Measurements from ENCODE around the gene BANF1.

BANF1 gene

DNA sequence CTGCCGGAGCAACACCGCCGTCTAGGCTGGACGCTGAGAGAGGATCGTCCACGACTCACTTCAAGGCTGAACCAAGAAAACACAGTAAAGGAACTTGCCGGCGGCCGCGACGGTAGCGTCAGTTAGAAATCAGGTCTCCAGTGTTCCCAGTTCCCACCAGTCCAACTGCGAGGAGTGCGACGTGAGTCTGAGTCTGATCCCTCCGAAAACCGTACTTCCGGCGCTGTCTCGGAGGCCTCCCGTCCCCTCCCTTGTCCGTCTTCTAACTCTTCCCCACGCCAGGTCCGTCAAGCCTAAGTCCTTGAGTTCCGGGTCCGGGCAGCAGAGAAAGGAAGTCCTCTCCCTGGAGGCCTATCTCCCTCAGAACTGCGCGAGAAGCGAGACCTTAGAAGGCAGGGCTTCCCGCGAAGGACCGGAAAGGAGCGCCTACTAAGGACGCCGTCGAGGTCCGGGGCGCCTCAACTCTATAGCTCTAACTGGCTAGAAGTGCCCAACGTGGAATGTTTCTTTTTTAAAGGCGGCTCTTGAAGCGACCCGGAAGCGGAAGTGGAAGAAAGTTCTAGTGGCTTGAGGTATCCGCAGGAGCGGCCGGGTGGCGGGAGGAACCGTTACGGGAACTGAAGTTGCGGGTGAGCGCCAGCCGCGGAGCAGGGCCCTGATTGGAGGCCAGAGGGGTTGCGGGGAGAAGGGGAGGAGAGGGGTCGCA, at the start of gene BANF1, which contains the start of gene EIF1AD:
Gene BANF1, plus strand, starts transcription at position 562 of the 706 bp plus-strand sequence. CDS start 748 bp downstream, outside the sequence.
Gene EIF1AD, minus strand, starts transcription at position 216 of the 706 bp plus-strand sequence. CDS start 1,768 bp downstream, outside the sequence.
- Histone ChIP-seq H3K27me3 (ENCODE audit: control insufficient read depth, low read length) (no peaks in the 10 kb centered on the region), H3K4me1 (ENCODE audit: control insufficient read depth, low read length) (peaks cover 14% of the 10 kb centered on the region), H3K4me2 (ENCODE audit: low read length) (peak within 1 kb of the TSS; percentile 86), H3K79me2 (ENCODE audit: control insufficient read depth, low read length) (peaks cover 58% of the 10 kb centered on the region), H3K27ac (ENCODE audit: low read depth, low read length) (peak within 1 kb of the TSS; percentile 91), H4K20me1 (ENCODE audit: control insufficient read depth, insufficient read depth, low read depth, low read length) (peaks cover 14% of the 10 kb centered on the region; the same call in 1 of the 2 replicates), H3K9me2 (replicated peaks; ENCODE audit: control insufficient read depth, low read length) (no peaks in the 10 kb centered on the region), H3K36me3 (ENCODE audit: control insufficient read depth, low read length) (peaks cover 70% of the 10 kb centered on the region), H3F3A (ENCODE audit: control insufficient read depth, insufficient read depth) (peaks cover 15% of the 10 kb centered on the region), H3K9me3 (ENCODE audit: control insufficient read depth, insufficient read depth, low read length) (no peaks in the 10 kb centered on the region), H3K4me3 (ENCODE audit: low read length) (peak within 1 kb of the TSS; percentile 99)
- TF ChIP-seq EZH2phosphoT487 (IDR thresholded peaks at IDR 0.05; ENCODE audit: borderline replicate concordance, low read length) (no peak), CTCF (IDR thresholded peaks at IDR 0.05; ENCODE audit: low read depth, low read length, poor library complexity, severe bottlenecking) (no peak)

DNA sequence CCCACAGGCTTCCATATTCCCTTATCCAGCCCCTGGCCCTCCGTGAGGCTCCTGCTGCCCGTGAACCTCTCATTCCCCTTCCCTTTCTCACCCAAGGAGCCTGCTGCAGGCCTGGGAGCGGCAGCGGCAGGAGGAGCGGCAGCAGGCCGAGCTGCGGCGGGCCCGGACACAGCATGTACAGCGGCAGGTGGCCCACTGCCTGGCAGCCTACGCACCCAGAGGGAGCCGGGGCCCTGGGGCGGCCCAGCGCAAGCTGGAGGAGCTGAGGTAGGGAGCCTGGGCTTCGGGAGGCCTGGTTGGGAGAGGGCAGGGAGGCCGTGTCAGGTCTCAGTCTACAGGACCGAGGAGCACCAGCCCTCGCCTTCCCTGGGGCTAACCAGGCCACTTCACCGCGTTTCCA, 48.8 kb upstream of the BANF1 start:
- H3K79me2 ChIP-seq (ENCODE audit: control insufficient read depth, low read length), result no peaks in the 10 kb centered on the region
- TF ChIP-seq EZH2phosphoT487 (IDR thresholded peaks at IDR 0.05; ENCODE audit: borderline replicate concordance, low read length), result no peak
- TF ChIP-seq CTCF (IDR thresholded peaks at IDR 0.05; ENCODE audit: low read depth, low read length, poor library complexity, severe bottlenecking), result no peak

GRCh38 chr11:65954771-65955170, 47.5 kb upstream of the BANF1 start:
- no peaks in the 10 kb centered on the region for H4K20me1 ChIP-seq (ENCODE audit: control insufficient read depth, insufficient read depth, low read depth, low read length)
- no peaks in the 10 kb centered on the region for H3K27me3 ChIP-seq (ENCODE audit: control insufficient read depth, low read length)
- no peak overlapping the region for H3K27ac ChIP-seq (ENCODE audit: low read depth, low read length)
- H3K79me2 ChIP-seq (ENCODE audit: control insufficient read depth, low read length), result no peaks in the 10 kb centered on the region
- H3K36me3 ChIP-seq (ENCODE audit: control insufficient read depth, low read length), result no peaks in the 10 kb centered on the region
- no peak overlapping the region for H3K4me3 ChIP-seq (ENCODE audit: low read length)
- peaks cover 13% of the 10 kb centered on the region for H3K4me1 ChIP-seq (ENCODE audit: control insufficient read depth, low read length)
- H3K9me2 ChIP-seq (replicated peaks; ENCODE audit: control insufficient read depth, low read length), result no peaks in the 10 kb centered on the region
- no peak overlapping the region for H3K4me2 ChIP-seq (ENCODE audit: low read length)
- no peak for TF ChIP-seq EZH2phosphoT487 (IDR thresholded peaks at IDR 0.05; ENCODE audit: borderline replicate concordance, low read length)
- no peak for TF ChIP-seq CTCF (IDR thresholded peaks at IDR 0.05; ENCODE audit: low read depth, low read length, poor library complexity, severe bottlenecking)
- no peaks in the 10 kb centered on the region for H3K9me3 ChIP-seq (ENCODE audit: control insufficient read depth, insufficient read depth, low read length)
- no peaks in the 10 kb centered on the region for H3F3A ChIP-seq (ENCODE audit: control insufficient read depth, insufficient read depth)

More for the DNA sequence above, 48.8 kb upstream of the BANF1 start:
- H4K20me1 ChIP-seq (ENCODE audit: control insufficient read depth, insufficient read depth, low read depth, low read length), result no peaks in the 10 kb centered on the region
- H3K9me3 ChIP-seq (ENCODE audit: control insufficient read depth, insufficient read depth, low read length), result no peaks in the 10 kb centered on the region
- no peaks in the 10 kb centered on the region for H3F3A ChIP-seq (ENCODE audit: control insufficient read depth, insufficient read depth)
- no peaks in the 10 kb centered on the region for H3K27me3 ChIP-seq (ENCODE audit: control insufficient read depth, low read length)
- H3K4me3 ChIP-seq (ENCODE audit: low read length), result no peak overlapping the region
- no peak overlapping the region for H3K4me2 ChIP-seq (ENCODE audit: low read length)
- no peaks in the 10 kb centered on the region for H3K9me2 ChIP-seq (replicated peaks; ENCODE audit: control insufficient read depth, low read length)
- no peak overlapping the region for H3K27ac ChIP-seq (ENCODE audit: low read depth, low read length)
- H3K4me1 ChIP-seq (ENCODE audit: control insufficient read depth, low read length), result peaks cover 13% of the 10 kb centered on the region
- H3K36me3 ChIP-seq (ENCODE audit: control insufficient read depth, low read length), result no peaks in the 10 kb centered on the region
